Measurements from ENCODE around the gene VSIG1. TPM values are rescaled to one million over a fixed set of nuclear protein-coding genes. Genes with fewer than 3 reads are reported as not detected.

Gene VSIG1
- total and polyA plus RNA-seq, 2 experiments from 2014 or later = 5.2 to 12.8 TPM

GRCh38 chrX:108036298-108036973 is 8.4 kb upstream of the VSIG1 start:
- 47% methylated on average over 4 of the region's 4 CpGs for WGBS (ENCODE audit: low lambda C conversion rate, missing lambda C conversion rate)
- no peaks in the 10 kb centered on the region for H3K4me1 ChIP-seq (ENCODE audit: insufficient read depth)
- peak; percentile 64 for DNase-seq (ENCODE audit: low spot score)

GRCh38 chrX:108049649-108050048 is 4.8 kb downstream of the VSIG1 start:
- no peaks in the 10 kb centered on the region for H3K27me3 ChIP-seq
- no peaks in the 10 kb centered on the region for H3K9me3 ChIP-seq (ENCODE audit: low read depth)
- TF ChIP-seq, protein P1, sequence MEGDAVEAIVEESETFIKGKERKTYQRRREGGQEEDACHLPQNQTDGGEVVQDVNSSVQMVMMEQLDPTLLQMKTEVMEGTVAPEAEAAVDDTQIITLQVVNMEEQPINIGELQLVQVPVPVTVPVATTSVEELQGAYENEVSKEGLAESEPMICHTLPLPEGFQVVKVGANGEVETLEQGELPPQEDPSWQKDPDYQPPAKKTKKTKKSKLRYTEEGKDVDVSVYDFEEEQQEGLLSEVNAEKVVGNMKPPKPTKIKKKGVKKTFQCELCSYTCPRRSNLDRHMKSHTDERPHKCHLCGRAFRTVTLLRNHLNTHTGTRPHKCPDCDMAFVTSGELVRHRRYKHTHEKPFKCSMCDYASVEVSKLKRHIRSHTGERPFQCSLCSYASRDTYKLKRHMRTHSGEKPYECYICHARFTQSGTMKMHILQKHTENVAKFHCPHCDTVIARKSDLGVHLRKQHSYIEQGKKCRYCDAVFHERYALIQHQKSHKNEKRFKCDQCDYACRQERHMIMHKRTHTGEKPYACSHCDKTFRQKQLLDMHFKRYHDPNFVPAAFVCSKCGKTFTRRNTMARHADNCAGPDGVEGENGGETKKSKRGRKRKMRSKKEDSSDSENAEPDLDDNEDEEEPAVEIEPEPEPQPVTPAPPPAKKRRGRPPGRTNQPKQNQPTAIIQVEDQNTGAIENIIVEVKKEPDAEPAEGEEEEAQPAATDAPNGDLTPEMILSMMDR (IDR thresholded peaks at IDR 0.05; ENCODE audit: poor library complexity) = no peak
- no peak for TF ChIP-seq EZH2 (IDR thresholded peaks at IDR 0.05; ENCODE audit: borderline replicate concordance)
- H2AFZ ChIP-seq = no peak overlapping the region
- H3K79me2 ChIP-seq = no peaks in the 10 kb centered on the region
- 75% methylated on average over 1 of the region's 1 CpG for WGBS (ENCODE audit: low lambda C conversion rate, missing lambda C conversion rate)
- H3K4me3 ChIP-seq = no peak overlapping the region
- no peaks in the 10 kb centered on the region for H3K36me3 ChIP-seq (replicated peaks; ENCODE audit: insufficient read depth, low read depth)
- H3K27ac ChIP-seq = no peak overlapping the region
- H3K9me2 ChIP-seq (replicated peaks; ENCODE audit: insufficient read depth) = no peaks in the 10 kb centered on the region
- no peaks in the 10 kb centered on the region for H4K20me1 ChIP-seq (ENCODE audit: insufficient read depth, poor library complexity, severe bottlenecking)
- no peak overlapping the region for H3K4me2 ChIP-seq
- H3K4me1 ChIP-seq (ENCODE audit: insufficient read depth) = no peaks in the 10 kb centered on the region
- DNase-seq (ENCODE audit: low spot score) = no peak

More at GRCh38 chrX:108036298-108036973, 8.4 kb upstream of the VSIG1 start:
- no peaks in the 10 kb centered on the region for H3K9me2 ChIP-seq (replicated peaks; ENCODE audit: insufficient read depth)
- H2AFZ ChIP-seq = no peak overlapping the region
- no peaks in the 10 kb centered on the region for H3K27me3 ChIP-seq
- no peak overlapping the region for H3K4me3 ChIP-seq
- no peak for TF ChIP-seq EZH2phosphoT487 (IDR thresholded peaks at IDR 0.05; ENCODE audit: low read depth, severe bottlenecking, unreplicated experiment)
- TF ChIP-seq EZH2 (IDR thresholded peaks at IDR 0.05; ENCODE audit: borderline replicate concordance) = no peak
- TF ChIP-seq, protein P1 (IDR thresholded peaks at IDR 0.05; ENCODE audit: poor library complexity) = no peak
- H3K27ac ChIP-seq = peak overlapping the region; percentile 97
- no peaks in the 10 kb centered on the region for H3K9me3 ChIP-seq (ENCODE audit: low read depth)
- H3K36me3 ChIP-seq (replicated peaks; ENCODE audit: insufficient read depth, low read depth) = no peaks in the 10 kb centered on the region
- no peak overlapping the region for H3K4me2 ChIP-seq
- H4K20me1 ChIP-seq (ENCODE audit: insufficient read depth, poor library complexity, severe bottlenecking) = no peaks in the 10 kb centered on the region
- no peaks in the 10 kb centered on the region for H3K79me2 ChIP-seq

DNA sequence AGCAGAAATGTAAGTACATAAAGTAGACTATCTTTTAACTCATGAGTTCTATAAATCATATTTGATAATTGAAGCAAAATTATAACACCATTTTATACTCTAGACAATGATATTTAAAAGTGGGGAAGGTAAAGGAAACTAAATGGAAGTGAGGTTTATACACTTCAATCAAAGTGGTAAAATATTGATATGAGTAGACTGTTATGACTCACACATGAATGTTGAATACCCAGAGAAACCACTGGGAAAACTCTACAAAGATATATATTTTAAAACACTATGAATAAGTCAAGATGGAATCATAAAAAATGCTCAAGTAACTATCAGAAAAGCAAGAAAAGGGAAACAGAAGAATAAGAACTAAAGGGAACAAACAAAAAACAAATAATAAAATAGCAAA is 8.4 kb downstream of the VSIG1 start:
- Histone ChIP-seq H3K79me2 (no peaks in the 10 kb centered on the region), H2AFZ (no peak overlapping the region), H3K4me3 (no peak overlapping the region), H3K4me1 (ENCODE audit: insufficient read depth) (no peaks in the 10 kb centered on the region), H3K9me2 (replicated peaks; ENCODE audit: insufficient read depth) (no peaks in the 10 kb centered on the region), H3K4me2 (no peak overlapping the region), H3K9me3 (ENCODE audit: low read depth) (no peaks in the 10 kb centered on the region), H4K20me1 (ENCODE audit: insufficient read depth, poor library complexity, severe bottlenecking) (no peaks in the 10 kb centered on the region), H3K27ac (no peak overlapping the region), H3K27me3 (no peaks in the 10 kb centered on the region), H3K36me3 (replicated peaks; ENCODE audit: insufficient read depth, low read depth) (no peaks in the 10 kb centered on the region)
- TF ChIP-seq EZH2phosphoT487 (IDR thresholded peaks at IDR 0.05; ENCODE audit: low read depth, severe bottlenecking, unreplicated experiment) (no peak), EZH2 (IDR thresholded peaks at IDR 0.05; ENCODE audit: borderline replicate concordance) (no peak)
- TF ChIP-seq, protein P1 (IDR thresholded peaks at IDR 0.05; ENCODE audit: poor library complexity) = no peak
- DNase-seq (ENCODE audit: low spot score) = no peak

DNA sequence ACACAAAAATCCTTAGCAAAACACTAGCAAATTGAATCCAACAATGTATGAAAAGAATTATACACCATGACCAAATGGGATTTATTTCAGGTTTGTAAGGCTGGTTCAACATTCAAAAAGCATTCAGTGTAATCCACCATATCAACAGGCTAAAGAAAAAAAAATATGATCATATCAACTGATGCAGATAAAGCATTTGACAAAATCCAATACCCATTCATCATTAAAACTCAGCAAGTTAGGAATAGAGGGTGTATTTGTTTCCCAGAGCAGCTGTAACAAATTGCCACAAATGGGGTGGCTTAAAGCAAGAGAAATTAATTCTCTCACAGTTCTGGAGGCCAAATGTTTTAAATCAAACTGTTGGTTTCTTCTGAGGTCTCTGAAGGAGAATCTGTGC is 10.7 kb downstream of the VSIG1 start:
- no peak overlapping the region for H3K27ac ChIP-seq
- H3K9me2 ChIP-seq (replicated peaks; ENCODE audit: insufficient read depth) = no peaks in the 10 kb centered on the region
- DNase-seq (ENCODE audit: low spot score) = no peak
- H3K79me2 ChIP-seq = no peaks in the 10 kb centered on the region
- no peaks in the 10 kb centered on the region for H3K4me1 ChIP-seq (ENCODE audit: insufficient read depth)
- no peak overlapping the region for H2AFZ ChIP-seq
- H3K27me3 ChIP-seq = no peaks in the 10 kb centered on the region
- H3K36me3 ChIP-seq (replicated peaks; ENCODE audit: insufficient read depth, low read depth) = no peaks in the 10 kb centered on the region
- no peaks in the 10 kb centered on the region for H4K20me1 ChIP-seq (ENCODE audit: insufficient read depth, poor library complexity, severe bottlenecking)
- TF ChIP-seq EZH2phosphoT487 (IDR thresholded peaks at IDR 0.05; ENCODE audit: low read depth, severe bottlenecking, unreplicated experiment) = no peak
- TF ChIP-seq EZH2 (IDR thresholded peaks at IDR 0.05; ENCODE audit: borderline replicate concordance) = no peak
- TF ChIP-seq, protein P1 (IDR thresholded peaks at IDR 0.05; ENCODE audit: poor library complexity) = no peak
- H3K4me2 ChIP-seq = no peak overlapping the region
- H3K4me3 ChIP-seq = no peak overlapping the region
- H3K9me3 ChIP-seq (ENCODE audit: low read depth) = no peaks in the 10 kb centered on the region
